ENCODE measurements around the gene GTF2B. TPM values are rescaled to one million over a fixed set of nuclear protein-coding genes. Genes with fewer than 3 reads are reported as not detected.
A peak's percentile ranks its signal among the peaks of the same experiment; 100 is the strongest.
"Not testable (repeated sequence)": the region's sequence is repeated elsewhere in the genome, so short reads cannot be mapped to it uniquely, and the experiment has no call there.

Gene GTF2B
- total RNA-seq, 1 donor from 2014 or later, result 42.0 TPM

DNA sequence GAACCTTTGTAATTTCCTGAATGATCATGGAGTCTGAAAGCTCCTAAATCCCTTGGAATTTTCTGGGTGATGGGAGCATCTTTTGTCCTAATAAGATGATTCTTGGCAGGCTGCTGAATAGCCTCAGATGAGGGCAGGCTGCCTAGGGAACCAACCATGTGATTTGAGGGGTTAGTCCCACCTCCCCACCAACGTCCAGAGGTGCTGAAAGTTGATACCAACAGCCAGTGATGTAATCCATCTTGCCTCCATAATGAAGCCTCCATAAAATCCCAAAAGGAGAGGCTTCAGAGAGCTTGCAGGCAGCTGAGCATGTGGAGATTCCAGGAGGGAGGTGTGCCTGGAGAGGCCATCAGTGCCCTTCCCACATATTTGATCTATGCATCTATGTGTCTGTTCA is 43.7 kb downstream of the GTF2B start:
- Histone ChIP-seq H3K4me1 (peaks cover 18% of the 10 kb centered on the region), H3K27me3 (no peaks in the 10 kb centered on the region), H3K9me3 (ENCODE audit: low read depth) (no peaks in the 10 kb centered on the region), H3K4me3 (no peak overlapping the region), H3K27ac (peak overlapping the region; percentile 79), H3K36me3 (no peaks in the 10 kb centered on the region), H3F3A (ENCODE audit: low read depth) (peaks cover 16% of the 10 kb centered on the region), H4K20me1 (ENCODE audit: low read depth) (no peaks in the 10 kb centered on the region), H3K79me2 (ENCODE audit: low read depth) (no peaks in the 10 kb centered on the region), H3K4me2 (peak overlapping the region; percentile 40), H3K9ac (no peak overlapping the region), H2AFZ (replicated peaks) (no peak overlapping the region)
- Mint-ChIP-seq H3K9me3 (no peaks in the 10 kb centered on the region), H3K4me1 (peaks cover 16% of the 10 kb centered on the region), H3K36me3 (peaks cover 9% of the 10 kb centered on the region), H3K27me3 (ENCODE audit: insufficient read depth, low read depth) (peaks cover 2% of the 10 kb centered on the region), H3K4me3 (no peak overlapping the region), H3K27ac (no peak overlapping the region)
- peak; percentile 92 for DNase-seq (ENCODE audit: low spot score)
- TF ChIP-seq EZH2phosphoT487 (IDR thresholded peaks at IDR 0.05) (no peak), EZH2 (IDR thresholded peaks at IDR 0.05) (no peak)
- TF ChIP-seq, protein P1, sequence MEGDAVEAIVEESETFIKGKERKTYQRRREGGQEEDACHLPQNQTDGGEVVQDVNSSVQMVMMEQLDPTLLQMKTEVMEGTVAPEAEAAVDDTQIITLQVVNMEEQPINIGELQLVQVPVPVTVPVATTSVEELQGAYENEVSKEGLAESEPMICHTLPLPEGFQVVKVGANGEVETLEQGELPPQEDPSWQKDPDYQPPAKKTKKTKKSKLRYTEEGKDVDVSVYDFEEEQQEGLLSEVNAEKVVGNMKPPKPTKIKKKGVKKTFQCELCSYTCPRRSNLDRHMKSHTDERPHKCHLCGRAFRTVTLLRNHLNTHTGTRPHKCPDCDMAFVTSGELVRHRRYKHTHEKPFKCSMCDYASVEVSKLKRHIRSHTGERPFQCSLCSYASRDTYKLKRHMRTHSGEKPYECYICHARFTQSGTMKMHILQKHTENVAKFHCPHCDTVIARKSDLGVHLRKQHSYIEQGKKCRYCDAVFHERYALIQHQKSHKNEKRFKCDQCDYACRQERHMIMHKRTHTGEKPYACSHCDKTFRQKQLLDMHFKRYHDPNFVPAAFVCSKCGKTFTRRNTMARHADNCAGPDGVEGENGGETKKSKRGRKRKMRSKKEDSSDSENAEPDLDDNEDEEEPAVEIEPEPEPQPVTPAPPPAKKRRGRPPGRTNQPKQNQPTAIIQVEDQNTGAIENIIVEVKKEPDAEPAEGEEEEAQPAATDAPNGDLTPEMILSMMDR (IDR thresholded peaks at IDR 0.05), result no peak

DNA sequence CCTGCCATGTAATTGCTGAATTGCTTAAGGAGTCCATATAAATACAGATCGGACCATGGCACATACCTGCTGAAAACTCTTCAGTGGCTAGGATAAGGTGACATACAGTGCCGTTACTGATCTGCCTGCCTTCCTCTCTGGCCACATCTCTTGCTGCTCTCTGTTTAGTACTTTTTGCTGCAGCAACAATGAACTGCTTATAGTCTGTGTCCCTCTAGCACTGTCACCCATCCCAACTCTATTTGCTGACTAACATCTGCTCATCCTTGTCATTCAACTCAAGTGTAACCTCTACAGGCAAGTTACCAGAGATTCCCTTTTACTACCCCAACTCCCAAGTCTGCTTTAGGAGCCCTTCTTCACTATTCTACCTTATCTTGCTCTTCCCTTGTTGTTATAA is 65.6 kb downstream of the GTF2B start:
- no peaks in the 10 kb centered on the region for H3K9me3 Mint-ChIP-seq
- no peak overlapping the region for H3K27ac Mint-ChIP-seq
- peaks cover 7% of the 10 kb centered on the region for H3K36me3 ChIP-seq

DNA sequence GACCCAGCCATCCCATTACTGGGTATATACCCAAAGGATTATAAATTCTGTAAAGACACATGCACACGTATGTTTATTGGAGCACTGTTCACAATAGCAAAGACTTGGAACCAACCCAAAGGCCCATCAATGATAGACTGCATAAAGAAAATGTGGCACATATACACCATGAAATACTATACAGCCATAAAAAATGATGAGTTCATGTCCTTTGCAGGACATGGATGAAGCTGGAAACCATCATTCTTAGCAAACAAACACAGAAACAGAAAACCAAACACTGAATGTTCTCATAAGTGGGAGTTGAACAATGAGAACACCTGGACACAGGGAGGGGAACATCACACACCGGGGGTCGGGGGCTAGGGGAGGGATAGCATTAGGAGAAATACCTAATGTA is 71.7 kb downstream of the GTF2B start:
- peaks cover 37% of the 10 kb centered on the region for H3K36me3 Mint-ChIP-seq

More for the DNA sequence above, 65.6 kb downstream of the GTF2B start:
- no peaks in the 10 kb centered on the region for H3K27me3 ChIP-seq
- H4K20me1 ChIP-seq (ENCODE audit: low read depth), result no peaks in the 10 kb centered on the region
- no peak overlapping the region for H3K9ac ChIP-seq
- H3K4me3 ChIP-seq, result no peak overlapping the region
- no peak overlapping the region for H3K4me2 ChIP-seq
- no peak overlapping the region for H3K4me3 Mint-ChIP-seq
- DNase-seq (ENCODE audit: low spot score), result no peak
- H3K9me3 ChIP-seq (ENCODE audit: low read depth), result no peaks in the 10 kb centered on the region
- no peak overlapping the region for H2AFZ ChIP-seq (replicated peaks)
- H3K27me3 Mint-ChIP-seq (ENCODE audit: insufficient read depth, low read depth), result no peaks in the 10 kb centered on the region
- no peaks in the 10 kb centered on the region for H3K79me2 ChIP-seq (ENCODE audit: low read depth)
- no peak overlapping the region for H3K27ac ChIP-seq
- no peaks in the 10 kb centered on the region for H3K4me1 ChIP-seq
- TF ChIP-seq EZH2phosphoT487 (IDR thresholded peaks at IDR 0.05), result no peak
- no peak for TF ChIP-seq EZH2 (IDR thresholded peaks at IDR 0.05)
- TF ChIP-seq, protein P1 (IDR thresholded peaks at IDR 0.05), result no peak
- H3F3A ChIP-seq (ENCODE audit: low read depth), result peaks cover 10% of the 10 kb centered on the region
- H3K36me3 Mint-ChIP-seq, result peaks cover 13% of the 10 kb centered on the region
- H3K4me1 Mint-ChIP-seq, result no peaks in the 10 kb centered on the region

DNA sequence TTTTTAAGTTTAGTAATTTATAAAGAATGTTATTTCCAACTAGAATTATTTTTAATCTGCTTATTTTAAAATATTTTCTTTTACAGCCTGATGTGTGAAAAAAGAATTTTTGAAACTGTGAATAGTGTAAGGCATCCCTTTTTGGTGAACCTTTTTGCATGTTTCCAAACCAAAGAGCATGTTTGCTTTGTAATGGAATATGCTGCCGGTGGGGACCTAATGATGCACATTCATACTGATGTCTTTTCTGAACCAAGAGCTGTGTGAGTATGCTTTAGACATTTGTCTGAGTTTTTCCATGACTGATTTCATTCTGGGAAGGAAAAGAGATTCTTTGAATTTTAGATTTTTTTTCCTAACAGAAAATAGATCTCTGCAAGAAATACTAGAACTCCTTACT is 77.9 kb downstream of the GTF2B start:
- Histone ChIP-seq H3K27me3 (no peaks in the 10 kb centered on the region), H3K9me3 (ENCODE audit: low read depth) (no peaks in the 10 kb centered on the region), H3F3A (ENCODE audit: low read depth) (peaks cover 3% of the 10 kb centered on the region), H3K79me2 (ENCODE audit: low read depth) (no peaks in the 10 kb centered on the region), H3K4me1 (no peaks in the 10 kb centered on the region), H3K4me2 (no peak overlapping the region), H3K27ac (no peak overlapping the region), H4K20me1 (ENCODE audit: low read depth) (no peaks in the 10 kb centered on the region), H2AFZ (replicated peaks) (no peak overlapping the region), H3K4me3 (no peak overlapping the region), H3K36me3 (peaks cover 7% of the 10 kb centered on the region), H3K9ac (no peak overlapping the region)
- H3K4me3 Mint-ChIP-seq, result no peak overlapping the region
- peaks cover 2% of the 10 kb centered on the region for H3K27me3 Mint-ChIP-seq (ENCODE audit: insufficient read depth, low read depth)
- TF ChIP-seq, protein P1 (IDR thresholded peaks at IDR 0.05), result no peak
- TF ChIP-seq EZH2 (IDR thresholded peaks at IDR 0.05) (no peak), EZH2phosphoT487 (IDR thresholded peaks at IDR 0.05) (no peak)
- no peak overlapping the region for H3K27ac Mint-ChIP-seq
- H3K36me3 Mint-ChIP-seq, result peaks cover 26% of the 10 kb centered on the region
- peaks cover 2% of the 10 kb centered on the region for H3K9me3 Mint-ChIP-seq
- no peaks in the 10 kb centered on the region for H3K4me1 Mint-ChIP-seq
- no peak for DNase-seq (ENCODE audit: low spot score)

More for the DNA sequence above, 71.7 kb downstream of the GTF2B start:
- not testable (repeated sequence) for DNase-seq (ENCODE audit: low spot score); H3F3A ChIP-seq (ENCODE audit: low read depth); H2AFZ ChIP-seq (replicated peaks); H3K27me3 ChIP-seq; H4K20me1 ChIP-seq (ENCODE audit: low read depth); H3K4me3 Mint-ChIP-seq; H3K9me3 Mint-ChIP-seq; H3K9ac ChIP-seq; H3K4me1 ChIP-seq; H3K79me2 ChIP-seq (ENCODE audit: low read depth); H3K4me2 ChIP-seq; H3K27me3 Mint-ChIP-seq (ENCODE audit: insufficient read depth, low read depth); H3K27ac Mint-ChIP-seq; H3K4me1 Mint-ChIP-seq; H3K36me3 ChIP-seq; H3K27ac ChIP-seq; H3K4me3 ChIP-seq; H3K9me3 ChIP-seq (ENCODE audit: low read depth)

All from neural progenitor cell (in vitro differentiated cells).